HG03064 (cell line): ENCODE results near the gene STK32B.
"Not testable (repeated sequence)": the region's sequence is repeated elsewhere in the genome, so short reads cannot be mapped to it uniquely, and the experiment has no call there.

Experiments
- ATAC-seq: cut with Tn5 transposase; IDR thresholded peaks from one replicate; pipeline ENCODE4 v1.9.1; 2021; ENCODE audit warnings: low read depth; ENCODE audit not compliant: unreplicated experiment

The STK32B gene

DNA sequence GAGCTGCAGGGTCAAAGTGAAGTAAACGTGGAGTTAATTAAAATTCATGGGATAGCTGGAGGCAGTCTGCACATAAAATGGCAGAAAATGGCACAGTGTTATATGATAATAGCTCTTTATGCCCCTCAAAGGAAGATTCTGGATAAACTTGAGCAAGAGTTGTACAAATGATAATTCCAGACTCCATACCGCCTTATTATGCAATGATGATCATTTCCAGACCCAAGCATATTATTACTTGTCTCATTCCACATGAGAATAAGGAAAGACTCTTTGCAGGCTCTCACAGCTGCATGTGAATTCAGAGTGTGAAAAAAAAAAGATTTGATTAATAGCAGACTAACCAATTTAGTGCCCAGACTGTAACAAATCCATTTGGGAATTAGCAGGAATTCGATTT lies 105.4 kb downstream of the STK32B start:
- no peak for ATAC-seq

DNA sequence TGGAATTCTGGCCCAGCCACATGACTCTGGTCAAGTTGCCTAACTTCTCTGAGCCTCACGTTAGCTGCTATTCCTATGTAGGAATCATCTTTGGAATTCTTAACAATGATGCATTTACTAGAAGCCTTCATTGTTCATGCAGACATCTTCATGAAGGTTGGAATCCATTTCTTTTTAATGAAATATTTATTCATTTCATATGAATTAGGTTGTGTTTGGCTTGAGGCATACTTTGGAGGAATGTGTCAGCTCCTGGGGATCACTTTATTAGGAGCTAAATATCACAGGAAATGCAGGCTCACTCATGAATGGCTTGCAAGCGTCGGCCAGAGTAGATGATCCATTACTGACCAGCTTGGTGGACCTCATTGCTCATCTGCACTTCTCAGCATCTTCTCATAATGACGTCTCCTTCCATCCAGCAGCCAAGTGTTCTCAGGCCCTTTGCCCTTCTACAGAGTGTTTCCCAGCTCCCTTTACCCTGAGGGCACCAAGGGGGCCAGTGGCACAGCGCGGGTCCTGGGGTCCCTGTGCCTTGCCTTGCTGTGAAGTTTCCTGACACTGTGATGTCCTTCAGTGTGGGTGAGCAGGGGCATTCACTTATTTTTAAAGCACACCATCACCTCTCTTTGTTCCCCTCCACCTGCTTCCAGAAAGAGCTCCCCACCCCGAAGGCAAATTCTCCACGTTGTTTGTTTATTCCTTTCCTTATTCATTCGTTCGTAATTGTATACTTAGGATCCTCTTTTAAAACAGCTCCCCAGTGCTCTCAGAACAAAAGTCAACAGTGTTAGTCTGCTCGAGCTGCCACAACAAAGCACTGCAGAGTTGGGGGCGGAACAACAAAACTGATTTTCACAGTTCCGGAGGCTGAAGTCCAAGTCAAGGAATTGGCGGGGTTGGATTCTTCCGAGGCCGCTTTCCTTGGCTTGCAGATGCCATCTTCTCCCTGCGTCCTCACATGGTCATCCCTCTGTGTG lies 106.8 kb downstream of the STK32B start:
- no peak for ATAC-seq

DNA sequence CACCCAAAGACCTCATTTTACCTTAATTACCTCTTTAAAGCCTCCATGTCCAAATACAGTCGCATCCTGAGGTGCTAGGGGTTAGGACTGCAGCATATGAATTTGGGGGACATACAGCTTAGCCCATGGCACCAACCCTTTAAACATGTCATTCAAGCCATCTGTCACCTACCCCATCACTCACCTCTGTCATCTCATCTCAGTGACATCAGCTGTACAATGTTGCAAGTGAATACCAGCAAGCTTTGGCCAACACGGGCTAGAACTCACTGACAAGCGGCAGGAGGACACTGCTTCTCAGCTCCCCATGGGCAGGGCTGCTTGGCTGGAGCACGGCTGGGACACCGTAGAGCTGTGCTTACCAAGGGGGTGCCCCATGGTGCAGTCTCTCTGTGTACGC lies 107.5 kb downstream of the STK32B start:
- ATAC-seq = no peak

GRCh38 chr4:5160668-5161067 lies 109.4 kb downstream of the STK32B start:
- ATAC-seq = no peak

DNA sequence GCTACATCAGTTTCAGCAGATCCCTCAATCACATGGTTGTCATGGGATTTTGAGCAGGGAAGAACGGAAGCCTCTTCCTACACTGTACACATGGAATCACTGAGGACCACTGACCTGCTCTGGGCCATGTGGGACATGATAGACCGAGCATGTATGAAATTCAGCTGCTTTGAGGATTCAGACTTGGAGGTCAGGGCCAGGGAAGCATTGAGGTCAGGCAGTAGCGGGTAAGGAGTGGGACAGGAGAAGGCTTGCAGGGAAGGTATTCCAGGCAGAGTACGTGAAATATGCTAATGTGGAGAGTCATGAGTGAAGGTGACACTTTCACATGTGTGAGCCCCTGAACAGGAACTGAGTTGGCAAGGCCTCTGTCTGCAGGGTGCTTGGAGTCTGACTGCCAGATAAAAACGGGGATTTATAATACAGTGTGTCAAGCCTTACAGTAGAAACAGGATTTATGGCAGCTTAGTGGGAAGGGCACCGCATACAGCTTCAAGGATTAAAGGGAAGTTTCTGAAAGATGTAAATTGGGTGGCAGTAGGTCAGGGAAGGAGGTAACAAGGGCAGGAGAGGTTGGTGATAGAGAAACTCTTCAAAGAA lies 111.7 kb downstream of the STK32B start:
- no peak for ATAC-seq

DNA sequence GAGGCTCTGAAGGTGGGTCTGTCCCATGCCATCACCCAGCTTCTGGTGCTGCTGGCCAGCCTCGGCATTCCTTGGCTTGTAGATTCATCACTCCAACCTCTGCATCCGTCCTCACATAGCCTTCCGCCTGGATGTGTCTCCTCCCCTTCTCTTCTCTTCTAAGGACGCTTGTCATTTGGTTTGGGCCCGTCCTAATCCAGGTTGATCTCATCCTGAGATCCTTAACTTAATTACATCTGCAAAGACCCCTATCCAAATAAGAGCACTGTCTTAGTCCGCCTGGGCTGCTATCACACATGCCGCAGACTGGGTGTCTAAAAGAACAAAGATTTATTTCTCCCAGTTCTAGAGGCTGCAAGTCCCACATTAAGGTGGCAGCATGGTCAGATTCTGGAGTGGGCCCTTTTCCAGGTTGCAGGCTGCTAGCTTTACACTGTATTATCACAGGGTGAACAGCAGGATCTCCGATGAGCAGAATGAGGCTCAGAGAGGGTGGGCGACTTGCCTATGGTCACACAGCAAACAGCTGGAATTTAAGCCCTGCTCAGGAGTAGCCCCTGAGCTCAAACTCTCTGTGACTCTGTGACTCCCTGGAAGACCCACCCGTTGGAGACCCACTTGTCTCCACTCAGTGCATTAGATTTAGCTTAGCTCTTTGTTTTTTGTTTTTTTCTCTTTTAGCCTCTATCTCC lies 113.1 kb downstream of the STK32B start:
- no peak for ATAC-seq

- no peak for ATAC-seq
Observed at GRCh38 chr4:5165420-5166369, 114.4 kb downstream of the STK32B start.

- ATAC-seq = no peak
Observed at GRCh38 chr4:5166377-5166776, 115.1 kb downstream of the STK32B start.

DNA sequence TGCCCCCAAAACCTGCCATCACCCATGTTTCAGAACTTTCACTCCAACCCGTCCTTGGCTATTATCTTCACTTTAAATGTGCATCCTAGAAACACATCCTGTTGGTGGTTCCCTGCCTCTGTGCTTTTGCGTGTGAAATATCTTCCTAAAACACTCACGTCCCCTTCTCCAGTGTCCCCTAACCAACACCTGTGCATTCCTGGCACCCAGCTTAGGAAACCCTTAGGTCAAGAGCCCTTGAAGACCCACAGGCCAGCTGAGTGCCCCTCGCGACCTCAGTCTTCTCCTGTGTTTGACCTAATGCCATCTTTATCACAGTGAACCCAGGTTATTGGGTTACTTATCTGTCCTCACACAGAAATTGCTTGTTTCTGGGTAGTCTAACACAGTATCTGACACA lies 117.6 kb downstream of the STK32B start:
- ATAC-seq = no peak

DNA sequence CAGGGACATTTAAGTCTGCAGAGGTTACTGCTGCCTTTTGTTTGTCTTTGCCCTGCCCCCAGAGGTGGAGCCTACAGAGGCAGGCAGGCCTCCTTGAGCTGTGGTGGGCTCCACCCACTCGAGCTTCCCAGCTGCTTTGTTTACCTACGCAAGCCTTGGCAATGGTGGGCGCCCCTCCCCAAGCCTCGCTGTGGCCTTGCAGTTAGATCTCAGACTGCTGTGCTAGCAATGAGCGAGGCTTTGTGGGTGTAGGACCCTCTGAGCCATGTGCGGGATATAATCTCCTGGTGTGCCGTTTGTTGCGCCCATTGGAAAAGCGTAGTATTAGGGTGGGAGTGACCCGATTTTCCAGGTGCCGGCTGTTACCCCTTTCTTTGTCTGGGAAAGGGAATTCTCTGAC lies 124.6 kb downstream of the STK32B start:
- not testable (repeated sequence) for ATAC-seq

DNA sequence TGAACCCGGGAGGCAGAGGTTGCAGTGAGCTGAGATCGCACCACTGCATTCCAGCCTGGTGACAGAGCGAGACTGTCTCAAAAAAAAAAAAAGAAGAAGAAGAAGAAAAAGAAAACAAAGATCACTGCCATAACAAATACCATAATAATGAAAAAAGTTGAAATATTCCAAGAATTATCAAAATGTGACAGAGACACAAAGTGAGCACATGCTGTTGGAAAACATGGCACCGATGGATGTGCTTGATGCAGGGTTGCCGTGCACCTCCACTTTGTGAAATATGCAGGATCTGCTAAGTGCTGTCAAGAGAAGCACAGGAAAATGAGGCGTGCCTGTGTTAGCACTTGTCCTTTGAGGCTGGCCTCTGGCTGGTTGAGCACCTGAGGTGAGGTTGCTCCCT lies 133.3 kb downstream of the STK32B start:
- ATAC-seq = no peak

DNA sequence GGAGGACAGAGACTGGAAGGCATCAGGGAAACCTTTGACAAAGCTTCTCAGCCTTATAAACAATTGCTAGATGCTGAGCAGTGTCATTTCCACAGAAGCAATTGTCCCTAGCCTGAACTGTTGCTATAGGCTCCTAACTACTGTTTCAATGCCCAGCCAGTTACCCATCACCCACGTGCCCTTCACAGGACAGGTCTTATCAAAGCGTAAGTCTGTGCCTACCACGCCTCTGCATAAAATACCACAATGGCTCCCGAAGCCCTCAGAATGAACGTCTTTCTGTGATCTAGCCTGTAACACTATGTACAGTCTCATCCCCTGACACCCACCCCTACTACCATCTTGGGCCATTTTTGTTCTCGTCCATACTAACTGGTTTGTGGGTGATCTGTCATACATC lies 134.3 kb downstream of the STK32B start:
- no peak for ATAC-seq

GRCh38 chr4:5186271-5187064 lies 135.2 kb downstream of the STK32B start:
- ATAC-seq = no peak

DNA sequence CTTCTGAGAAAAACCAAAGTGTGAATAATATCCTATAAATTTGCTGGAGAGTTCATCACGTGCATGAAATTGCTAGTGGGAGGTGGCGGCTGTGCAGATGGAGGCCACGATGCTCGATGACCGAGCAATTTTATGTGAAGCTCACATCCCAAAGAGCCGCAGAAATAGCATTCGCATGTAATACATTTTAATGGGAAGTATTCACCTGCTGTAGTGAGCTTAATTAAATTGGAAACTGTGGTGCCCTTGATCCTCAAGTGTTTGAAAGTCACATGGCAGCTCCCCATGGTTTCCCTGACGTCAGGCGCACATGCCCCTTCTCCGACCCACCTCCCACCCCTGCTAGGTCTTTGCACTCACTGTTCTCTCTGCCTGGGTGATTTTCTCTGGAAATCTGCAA lies 136.8 kb downstream of the STK32B start:
- ATAC-seq = no peak

DNA sequence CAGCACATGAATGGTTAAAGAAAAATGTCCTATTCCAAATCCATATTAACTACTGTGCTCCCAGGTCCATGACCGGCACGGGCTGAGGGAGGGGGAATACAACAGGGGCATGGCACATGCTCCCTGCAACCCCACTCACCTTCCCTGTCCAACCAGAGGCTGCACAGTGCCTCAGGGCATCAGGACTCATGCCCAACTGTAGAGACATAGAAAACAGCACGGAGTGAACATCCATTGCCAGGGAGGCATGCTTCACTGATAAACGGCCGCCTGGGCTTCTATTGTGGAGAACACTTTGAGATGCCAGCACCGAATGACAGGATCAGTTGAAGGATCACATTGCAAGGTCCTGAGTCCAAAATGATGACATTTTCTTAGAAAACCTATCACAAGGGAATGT lies 140.6 kb downstream of the STK32B start:
- ATAC-seq = no peak

DNA sequence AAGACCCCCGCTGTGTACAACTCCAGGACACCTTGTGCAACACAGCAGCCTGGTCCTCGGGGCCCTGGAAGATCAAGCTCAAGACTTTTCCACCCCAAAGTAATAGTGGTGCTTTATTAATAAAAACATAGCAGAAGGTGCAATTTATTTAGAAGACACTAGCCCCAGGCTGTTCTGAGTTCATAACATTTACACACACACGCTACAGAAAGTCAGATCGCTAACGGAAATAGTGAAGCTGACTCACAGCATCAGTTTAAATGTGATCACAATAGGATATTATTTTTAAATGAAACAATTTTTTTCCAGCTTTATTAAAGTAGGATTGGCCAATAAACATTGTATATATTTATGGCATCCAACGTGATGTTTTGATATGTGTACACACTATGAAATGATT lies 141.0 kb downstream of the STK32B start:
- no peak for ATAC-seq

GRCh38 chr4:5192678-5193077 lies 141.4 kb downstream of the STK32B start:
- no peak for ATAC-seq

- no peak for ATAC-seq
Observed at GRCh38 chr4:5198656-5199541, 147.6 kb downstream of the STK32B start.

GRCh38 chr4:5199912-5200311 lies 148.6 kb downstream of the STK32B start:
- ATAC-seq = no peak
